ENCODE results near the gene RASGRP4.

DNA sequence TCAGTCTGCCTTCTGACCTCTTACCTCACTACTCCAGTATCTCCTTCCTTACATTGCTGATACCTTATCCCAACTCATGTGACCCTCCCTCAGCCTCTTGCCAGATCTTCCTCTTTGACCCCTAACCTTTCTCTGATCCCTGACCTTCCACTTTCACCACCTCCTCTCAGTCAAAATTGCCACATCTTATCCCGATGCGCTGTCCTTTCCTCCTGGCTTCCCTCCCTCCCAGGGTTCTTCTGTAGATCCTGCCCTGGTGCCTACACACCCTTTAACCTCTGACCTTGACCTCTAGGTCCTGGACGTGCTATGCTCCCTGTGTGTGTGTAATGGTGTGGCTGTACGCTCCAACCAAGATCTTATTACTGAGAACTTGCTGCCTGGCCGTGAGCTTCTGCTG lies 31.2 kb upstream of the RASGRP4 start:
- no peak for TF ChIP-seq EZH2 (IDR thresholded peaks at IDR 0.05)
- TF ChIP-seq POLR2AphosphoS5 (IDR thresholded peaks at IDR 0.05; ENCODE audit: borderline replicate concordance, low read depth, low read length) = no peak
- no peak for TF ChIP-seq FOXP2 (optimal IDR thresholded peaks at IDR 0.05; ENCODE audit: control extremely low read depth, extremely low read length, insufficient read depth)
